A549 treated with AZD2906 at 1 μM for 4 hours (cell line): Measurements from ENCODE around the gene CFC1B. TPM values are rescaled to one million over a fixed set of nuclear protein-coding genes. Genes with fewer than 3 reads are reported as not detected.

Experiments
- total RNA-seq: library from RNA; stranded (reverse); fragments of 200-300 nt; extraction: Qiagen RNA extraction; gene quantifications from 5 replicates; pipeline ENCODE4 v1.2.3, GENCODE V29; 2022

Gene CFC1B
- total RNA-seq: not detected in 5 replicates

DNA sequence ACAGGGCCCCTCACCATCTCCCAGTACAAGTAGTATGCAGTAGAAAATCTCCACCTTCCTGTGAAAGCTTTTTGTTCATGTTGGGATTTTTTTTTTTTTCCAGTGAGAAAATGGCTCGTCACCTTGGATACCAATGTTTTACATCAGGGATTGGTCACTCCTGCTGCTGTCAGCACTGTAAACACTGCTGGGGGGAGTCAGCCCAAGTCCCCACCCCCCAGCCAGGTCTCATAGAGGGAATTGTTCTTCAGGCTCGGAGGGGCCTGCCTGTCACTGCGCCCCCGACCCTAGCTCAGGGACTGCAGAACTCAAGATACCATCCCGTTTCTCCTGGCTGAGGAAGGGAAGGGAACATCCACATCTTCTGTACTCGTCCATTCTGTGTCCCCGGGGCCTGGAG lies at the start of gene CFC1B:
CFC1B (plus strand) TSS at position 231 of the 400 bp plus-strand sequence. CDS start 263 bp downstream, outside the sequence.

DNA sequence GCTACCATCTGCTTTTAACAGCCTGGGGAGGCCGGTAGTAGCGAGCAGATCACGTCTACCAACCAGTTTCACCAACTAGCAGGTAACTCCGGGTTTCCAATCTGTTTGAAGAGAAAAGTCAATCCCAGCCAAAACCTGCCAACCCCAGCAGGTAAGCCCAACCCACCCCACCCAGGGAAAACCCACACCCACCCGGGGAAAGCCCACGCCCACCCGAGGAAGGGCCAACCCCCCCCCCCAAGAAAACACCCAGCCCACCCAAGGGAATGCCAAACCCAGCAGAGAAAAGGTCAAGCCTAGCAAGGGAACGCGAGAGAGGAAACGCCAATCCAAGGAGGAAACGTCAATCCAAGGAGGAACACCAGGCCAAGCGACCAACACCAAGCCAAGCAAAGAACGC lies 11.8 kb upstream of the CFC1B start, which contains the start of gene POTEI:
POTEI (minus strand) TSS at position 101 of the 400 bp plus-strand sequence; CDS start at position 8, 93 bp downstream.

Other genes starting within 250 kb of the CFC1B start
- 140 to 169 TPM (median 159 TPM) in 5 replicates for gene IMP4, start 178.3 kb upstream of the CFC1B start, total RNA-seq
- gene PTPN18, start 165.2 kb upstream of the CFC1B start, total RNA-seq: 28.5 to 31.5 TPM (median 30.7 TPM) in 5 replicates
- 0.01 TPM in 1 of 5 replicates, not detected in the others for gene POTEI, start 11.9 kb upstream of the CFC1B start, total RNA-seq
- gene CFC1, start 78.4 kb downstream of the CFC1B start, total RNA-seq: 0.11 TPM in 1 of 5 replicates, not detected in the others
- not detected in 5 replicates for gene POTEJ, start 90.2 kb downstream of the CFC1B start, total RNA-seq
- not detected in 5 replicates for gene GPR148, start 207.8 kb downstream of the CFC1B start, total RNA-seq
- gene AMER3, start 234.3 kb downstream of the CFC1B start, total RNA-seq: not detected in 5 replicates